OCI-LY7 (cell line): ENCODE measurements around the gene RAD54L. TPM values are rescaled to one million over a fixed set of nuclear protein-coding genes. Genes with fewer than 3 reads are reported as not detected.

Experiments
- BruUV-seq: library from RNA; stranded (reverse); fragments of 400-500 nt; replicated peaks from 2 replicates; lab custom pipeline; 2021; lab: Mats Ljungman, UMichigan
- CTCF ChIA-PET: fragments of 300-600 bp; sonication (Branson Sonifier 250); formaldehyde crosslinking; loops from one replicate; lab custom pipeline; 2022; ENCODE audit warnings: antibody characterized with exemption; ENCODE audit not compliant: unreplicated experiment; lab: Charles Lee
- POLR2A ChIA-PET: fragments of 300-600 bp; sonication (Branson Sonifier 250); formaldehyde crosslinking; loops from one replicate; lab custom pipeline; 2022; ENCODE audit warnings: antibody characterized with exemption; lab: Charles Lee
- DNase-seq: peaks from one replicate; pipeline ENCODE4 v3.0.0-alpha.2; 2015; ENCODE audit warnings: low spot score
- H2AFZ ChIP-seq: fragments of 200-600 bp; sonication (generic), shearing (Covaris generic); 2 replicates; pipeline ENCODE4 v1.6.1; 2014; ENCODE audit warnings: mild to moderate bottlenecking, antibody characterized with exemption, low read length, moderate library complexity
- H3K27ac ChIP-seq: fragments of 200-600 bp; sonication (generic); 2 replicates; pipeline ENCODE4 v1.5.1; 2014; ENCODE audit warnings: mixed run types, low read depth, mild to moderate bottlenecking, moderate library complexity, low read length, inconsistent platforms; ENCODE audit not compliant: poor library complexity, severe bottlenecking
- H3K36me3 ChIP-seq: fragments of 200-600 bp; sonication (generic); 2 replicates; pipeline ENCODE4 v1.6.1; 2014; ENCODE audit warnings: mild to moderate bottlenecking, antibody characterized with exemption, low read length, moderate library complexity, mixed read lengths; ENCODE audit not compliant: insufficient read depth
- H3K4me1 ChIP-seq: fragments of 200-600 bp; sonication (generic); 2 replicates; pipeline ENCODE4 v1.5.1; 2014; ENCODE audit warnings: mild to moderate bottlenecking, low read length; ENCODE audit not compliant: insufficient read depth, poor library complexity, severe bottlenecking
- H3K4me2 ChIP-seq: fragments of 200-600 bp; sonication (generic); 2 replicates; pipeline ENCODE4 v1.6.1; 2014; ENCODE audit warnings: mild to moderate bottlenecking, low read length
- H3K4me3 ChIP-seq: fragments of 200-600 bp; sonication (generic); 2 replicates; pipeline ENCODE4 v1.5.1; 2014; ENCODE audit warnings: mild to moderate bottlenecking, low read depth, low read length; ENCODE audit not compliant: poor library complexity, severe bottlenecking
- H3K79me2 ChIP-seq: fragments of 200-600 bp; sonication (generic); 2 replicates; pipeline ENCODE4 v1.6.1; 2016; ENCODE audit warnings: low read depth, mild to moderate bottlenecking, low read length, moderate library complexity, mixed read lengths; ENCODE audit not compliant: insufficient read depth
- H3K9me2 ChIP-seq: fragments of 200-600 bp; sonication (generic); 2 replicates; pipeline ENCODE4 v1.6.1; 2016; ENCODE audit warnings: mild to moderate bottlenecking, low read length, mixed read lengths; ENCODE audit not compliant: insufficient read depth
- H3K9me3 ChIP-seq: fragments of 200-600 bp; sonication (generic); 2 replicates; pipeline ENCODE4 v1.6.1; 2014; ENCODE audit warnings: mild to moderate bottlenecking, mixed run types, low read length, mixed read lengths
- H4K20me1 ChIP-seq: fragments of 200-600 bp; sonication (generic); 2 replicates; pipeline ENCODE4 v1.6.1; 2014; ENCODE audit warnings: mild to moderate bottlenecking, antibody characterized with exemption, low read length, moderate library complexity, mixed read lengths; ENCODE audit not compliant: insufficient read depth
- CTCF ChIP-seq: fragments of 200-600 bp; sonication (generic); conservative IDR thresholded peaks from 2 replicates; pipeline ENCODE4 v1.5.1; 2014; ENCODE audit warnings: mild to moderate bottlenecking, antibody characterized with exemption, low read length, moderate library complexity, mixed read lengths
- EZH2phosphoT487 ChIP-seq: fragments of 200-600 bp; sonication (generic); IDR thresholded peaks from 2 replicates; pipeline ENCODE4 v1.6.1; 2018; ENCODE audit warnings: low read depth, borderline replicate concordance, mild to moderate bottlenecking, mixed run types, antibody characterized with exemption, low read length, moderate library complexity, mixed read lengths
- intact Hi-C: fragments of 100-400 bp; cut with micrococcal nuclease; formaldehyde crosslinking; loops from one replicate; pipeline ENCODE4 v1.10.0; 2022; ENCODE audit not compliant: unreplicated experiment
- total RNA-seq, 2 experiments: library from RNA; depleted of rRNA in 1 of 2; stranded (reverse); fragments of >200 nt in 1 of 2; shearing (Covaris generic) in 1 of 2; gene quantifications; 2 replicates each; pipeline ENCODE4 v1.2.3, GENCODE V29; 2014 to 2022

Gene RAD54L
- total RNA-seq, 2 experiments from 2014 or later: 62.6 to 78.5 TPM

GRCh38 chr1:46289134-46289494 lies 41.6 kb downstream of the RAD54L start:
- no peak overlapping the region for H3K4me3 ChIP-seq
- no peak overlapping the region for H2AFZ ChIP-seq
- CTCF ChIA-PET: no interaction called here
- intact Hi-C loops: no loop called here
- BruUV-seq: no TSS peak
- H3K9me3 ChIP-seq: no peaks in the 10 kb centered on the region
- TF ChIP-seq EZH2phosphoT487 (no peak), CTCF (no peak)
- no peaks in the 10 kb centered on the region for H4K20me1 ChIP-seq
- H3K79me2 ChIP-seq: no peaks in the 10 kb centered on the region
- H3K4me2 ChIP-seq: no peak overlapping the region
- peaks cover 5% of the 10 kb centered on the region for H3K4me1 ChIP-seq
- peaks cover 48% of the 10 kb centered on the region for H3K36me3 ChIP-seq
- H3K27ac ChIP-seq: no peak overlapping the region
- H3K9me2 ChIP-seq: no peaks in the 10 kb centered on the region
- POLR2A ChIA-PET: interaction anchor here (0.6 kb wide), 1 partner anchor 1888 kb away, joined by 3 read pairs; no protein-coding TSS in a partner anchor
- DNase-seq: no peak

DNA sequence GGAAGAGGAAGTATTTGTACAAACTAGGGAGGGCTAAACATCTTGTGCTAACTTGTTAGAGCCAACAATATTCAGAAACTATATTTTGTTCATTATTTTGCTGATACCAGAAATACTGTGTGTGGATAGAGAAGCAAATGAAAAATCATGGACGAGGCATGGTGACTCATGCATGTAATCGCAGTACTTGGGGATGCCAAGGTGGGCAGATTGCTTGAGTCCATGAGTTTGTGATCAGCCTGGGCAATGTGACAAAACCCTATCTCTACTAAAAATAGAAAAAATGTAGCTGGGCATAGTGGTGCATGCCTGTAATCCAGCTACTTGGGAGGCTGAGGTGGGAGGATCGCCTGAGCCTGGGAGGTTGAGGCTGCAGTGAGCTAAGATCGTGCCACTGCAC lies 42.4 kb downstream of the RAD54L start:
- intact Hi-C loops: no loop called here
- ChIA-PET CTCF (no interaction called here), POLR2A (interaction anchor here (0.6 to 1.7 kb wide), 5 partner anchors 8 to 1889 kb away, joined by 3 to 4 read pairs (median 3); partner anchors contain the start of genes LRRC41 and UQCRH)
- Histone ChIP-seq H4K20me1 (no peaks in the 10 kb centered on the region), H3K27ac (no peak overlapping the region), H3K9me3 (no peaks in the 10 kb centered on the region), H3K4me3 (no peak overlapping the region), H3K4me1 (no peaks in the 10 kb centered on the region), H3K4me2 (no peak overlapping the region), H3K9me2 (no peaks in the 10 kb centered on the region), H3K79me2 (no peaks in the 10 kb centered on the region), H2AFZ (no peak overlapping the region), H3K36me3 (peaks cover 47% of the 10 kb centered on the region)
- DNase-seq: no peak
- no TSS peak for BruUV-seq
- TF ChIP-seq CTCF: no peak
- TF ChIP-seq EZH2phosphoT487: no peak

- BruUV-seq: no TSS peak
- peaks cover under 1% of the 10 kb centered on the region; the same call in 1 of the 2 replicates for H4K20me1 ChIP-seq
- H3K4me3 ChIP-seq: no peak overlapping the region
- H3K79me2 ChIP-seq: peaks cover 12% of the 10 kb centered on the region; the same call in 1 of the 2 replicates
- peaks cover 49% of the 10 kb centered on the region for H3K36me3 ChIP-seq
- H3K27ac ChIP-seq: no peak overlapping the region
- H3K4me2 ChIP-seq: no peak overlapping the region
- intact Hi-C loops: no loop called here
- CTCF ChIA-PET: interaction anchor here (0.6 kb wide), 1 partner anchor 12 kb away, joined by 3 read pairs; no protein-coding TSS in a partner anchor
- H3K9me2 ChIP-seq: no peaks in the 10 kb centered on the region
- no peak overlapping the region for H2AFZ ChIP-seq
- TF ChIP-seq CTCF (no peak), EZH2phosphoT487 (no peak)
- POLR2A ChIA-PET: interaction anchor here (1.0 to 1.4 kb wide), 2 partner anchors 13 to 20 kb away, joined by 3 read pairs; no protein-coding TSS in a partner anchor
- no peak for DNase-seq
- no peaks in the 10 kb centered on the region for H3K9me3 ChIP-seq
- H3K4me1 ChIP-seq: no peaks in the 10 kb centered on the region
Measured at GRCh38 chr1:46295306-46295705, 47.7 kb downstream of the RAD54L start.
